HG03354 (cell line): ENCODE measurements around the gene SAPCD1.
"Not testable (repeated sequence)": the region's sequence is repeated elsewhere in the genome, so short reads cannot be mapped to it uniquely, and the experiment has no call there.

Experiments
- ATAC-seq: cut with Tn5 transposase; IDR thresholded peaks from one replicate; pipeline ENCODE4 v1.9.1; 2021; ENCODE audit warnings: mild to moderate bottlenecking; ENCODE audit not compliant: unreplicated experiment, poor library complexity, severe bottlenecking

Gene SAPCD1

DNA sequence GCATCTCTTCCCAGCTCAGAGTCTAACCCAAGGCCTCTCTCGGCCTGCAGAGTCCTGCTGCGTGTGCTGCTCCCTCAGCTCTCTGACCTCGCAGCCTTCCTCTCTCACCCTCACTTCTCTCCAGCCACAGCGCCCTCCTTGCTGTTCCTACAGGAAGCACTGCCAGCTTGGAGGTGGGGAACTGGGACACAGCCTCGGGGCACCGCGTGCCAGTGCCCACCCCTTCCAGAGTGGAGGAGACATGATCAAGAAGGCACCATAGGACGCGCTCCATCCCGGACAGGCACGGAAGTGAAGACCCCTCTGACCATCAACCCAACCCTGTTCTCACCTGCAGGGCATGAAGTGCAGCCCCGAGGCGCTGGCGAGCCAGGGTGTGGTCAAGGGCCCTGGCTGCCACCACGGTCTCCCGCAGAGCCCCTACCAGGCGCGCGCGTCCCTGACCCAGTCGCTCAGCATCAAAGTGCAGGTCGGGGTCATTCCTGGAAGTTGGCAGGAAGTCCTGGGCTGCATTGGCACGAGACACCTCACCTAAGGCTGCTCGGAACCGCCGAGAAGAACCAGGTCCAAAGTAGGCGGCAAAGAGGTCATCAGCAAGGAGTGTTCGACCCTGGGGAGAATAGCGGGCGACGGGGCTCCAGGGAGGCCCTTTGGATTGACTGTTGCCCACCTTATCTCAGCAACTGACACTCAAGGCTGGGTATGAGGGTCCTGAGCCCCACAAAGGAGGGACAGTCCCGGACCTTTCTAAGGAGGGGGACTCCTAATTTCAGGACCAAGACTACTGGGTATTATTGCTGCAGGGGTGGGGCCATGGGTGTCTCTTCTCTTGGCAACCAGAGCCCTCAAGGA, 13.4 kb downstream of the SAPCD1 start:
- no peak for ATAC-seq

DNA sequence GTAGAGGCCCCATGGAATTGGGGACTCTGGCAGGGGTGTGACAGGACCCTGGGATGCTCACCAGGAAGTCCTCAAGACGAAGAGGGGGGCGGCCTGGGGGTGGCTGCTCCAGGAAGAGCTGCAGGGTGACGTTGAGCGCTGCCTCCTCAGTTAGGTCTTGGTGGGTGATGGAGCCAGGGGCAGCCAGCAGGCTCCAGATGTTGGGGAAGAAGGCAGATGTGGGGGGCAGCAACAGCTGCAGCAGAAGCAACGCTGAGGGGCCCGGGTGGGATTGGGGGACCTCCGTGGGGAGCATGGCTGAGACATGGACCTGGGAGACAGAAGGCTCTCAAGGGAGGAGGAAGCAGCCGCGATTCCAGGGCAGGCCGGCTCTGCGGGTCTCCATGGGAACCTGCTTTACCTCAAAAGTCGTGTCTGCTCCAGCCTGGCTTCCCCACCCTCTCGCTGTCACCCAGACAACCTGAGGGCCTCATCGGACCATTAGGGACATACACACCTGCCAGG, 14.1 kb downstream of the SAPCD1 start:
- ATAC-seq = no peak

DNA sequence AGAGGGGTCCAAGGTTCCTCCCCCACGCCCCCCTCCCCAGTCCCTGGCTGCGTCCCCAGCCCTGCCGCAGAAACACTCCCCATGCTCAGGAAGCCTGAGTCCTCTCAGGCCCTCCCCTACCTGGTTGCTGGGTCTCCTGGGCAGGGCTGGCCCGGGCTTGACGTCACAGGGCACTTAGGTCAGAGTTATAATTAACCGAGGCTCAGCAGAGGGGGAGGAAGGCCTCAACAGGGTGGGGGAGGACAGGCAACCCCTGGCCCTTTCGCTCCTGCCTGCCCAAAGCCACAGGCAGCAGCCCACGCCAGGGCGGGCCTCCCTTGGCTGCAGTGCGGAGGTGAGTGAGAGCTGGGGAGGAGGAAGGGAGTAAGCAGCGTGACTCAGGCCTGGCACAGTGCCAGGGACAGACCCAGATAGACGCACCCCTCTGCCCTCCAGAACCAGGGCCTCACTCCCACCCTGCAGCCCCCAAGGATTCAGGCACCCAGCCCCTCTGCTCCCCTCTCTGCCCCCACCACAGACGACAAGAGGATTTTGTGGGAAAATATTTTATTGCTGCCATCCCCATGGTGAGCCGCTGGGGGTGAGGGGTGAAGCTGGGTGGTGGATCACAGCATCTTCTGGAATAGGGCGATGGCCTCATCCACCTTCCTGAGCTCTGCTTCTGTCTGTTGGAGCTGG, 14.7 kb downstream of the SAPCD1 start, which contains the start of gene VWA7:
Gene VWA7, minus strand, starts transcription at position 340 of the 678 bp plus-strand sequence. CDS start 549 bp downstream, outside the sequence.
- ATAC-seq = peak; percentile 60

DNA sequence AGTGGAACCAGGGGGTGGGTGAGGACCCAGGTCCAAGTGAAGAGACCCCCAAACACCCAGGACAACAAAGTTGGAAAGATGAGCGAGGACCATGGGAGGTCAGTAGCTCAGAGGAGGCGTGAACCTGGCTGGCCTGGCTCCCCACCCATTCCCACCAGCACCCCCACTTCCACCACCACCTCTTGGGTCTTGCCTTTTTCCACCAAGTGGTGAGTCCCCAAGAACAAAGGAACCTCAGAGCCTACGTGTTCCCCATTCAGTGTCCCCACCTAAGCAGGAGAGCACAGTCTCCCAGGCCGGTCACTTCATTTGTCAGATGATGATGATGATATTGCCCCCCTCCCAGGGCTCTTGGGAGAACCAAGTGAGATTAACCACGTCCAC, 15.2 kb downstream of the SAPCD1 start:
- ATAC-seq = no peak

DNA sequence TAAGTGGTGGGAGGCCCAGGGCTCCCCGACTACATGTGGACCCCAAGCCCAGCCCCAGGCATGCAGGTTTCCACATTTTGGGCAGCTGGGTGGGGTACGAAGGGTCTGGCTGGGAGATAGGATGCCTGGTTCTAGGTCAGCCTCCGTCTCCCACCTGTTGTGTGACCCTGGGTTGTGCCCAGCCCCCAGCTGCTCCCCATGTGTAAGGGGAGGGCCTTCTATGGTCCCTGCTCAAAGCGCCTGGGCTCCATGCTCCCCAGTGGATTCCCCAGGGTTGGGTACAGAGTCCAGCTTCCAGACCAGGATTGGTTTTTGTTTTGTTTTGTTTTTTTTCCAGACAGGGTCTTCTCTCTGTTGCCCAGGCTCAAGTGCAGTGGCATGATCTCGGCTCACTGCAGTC, 15.7 kb downstream of the SAPCD1 start:
- no peak for ATAC-seq

DNA sequence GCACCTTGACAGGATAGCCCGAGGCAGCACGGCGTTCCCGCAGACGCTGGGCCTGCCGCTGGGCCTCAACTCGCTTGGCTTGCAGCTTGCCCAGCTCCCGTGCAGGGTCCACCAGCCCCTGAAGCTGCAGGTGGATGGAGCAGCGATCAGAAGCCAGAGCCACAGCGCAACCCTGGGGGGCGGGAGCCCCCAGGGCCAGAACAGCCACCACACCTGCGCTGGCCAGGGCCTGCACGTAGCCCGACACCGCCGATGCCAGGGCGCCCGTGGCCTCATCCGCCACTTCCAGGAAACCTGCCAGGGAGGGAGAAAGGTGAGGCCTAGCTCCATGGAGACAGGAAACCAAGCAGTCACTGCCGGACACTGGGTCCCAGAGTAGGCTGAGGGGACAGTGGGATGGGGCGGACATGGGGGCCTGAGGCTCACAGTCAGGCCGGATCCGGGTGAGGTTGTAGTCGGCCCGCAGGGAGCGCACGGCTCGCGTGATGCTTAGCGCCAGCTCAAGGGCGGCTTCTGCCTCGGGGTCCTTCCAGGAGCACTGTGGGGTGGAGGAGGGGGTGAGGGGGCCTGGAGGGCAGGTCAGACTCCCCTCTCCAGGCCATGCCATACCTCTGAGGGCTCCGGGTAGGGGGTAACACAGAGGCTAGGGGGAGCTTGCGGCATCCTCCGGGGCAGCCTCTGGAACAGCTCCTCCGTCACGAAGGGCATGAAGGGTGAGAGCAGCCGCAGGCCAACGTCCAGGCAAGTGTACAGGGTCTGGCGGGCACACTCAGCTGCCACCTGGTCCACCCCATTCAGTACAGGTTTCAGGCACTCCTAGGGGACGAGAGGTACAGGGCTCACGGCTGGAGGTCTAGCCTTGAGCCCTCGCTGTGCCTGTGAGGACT, 16.8 kb downstream of the SAPCD1 start:
- no peak for ATAC-seq

DNA sequence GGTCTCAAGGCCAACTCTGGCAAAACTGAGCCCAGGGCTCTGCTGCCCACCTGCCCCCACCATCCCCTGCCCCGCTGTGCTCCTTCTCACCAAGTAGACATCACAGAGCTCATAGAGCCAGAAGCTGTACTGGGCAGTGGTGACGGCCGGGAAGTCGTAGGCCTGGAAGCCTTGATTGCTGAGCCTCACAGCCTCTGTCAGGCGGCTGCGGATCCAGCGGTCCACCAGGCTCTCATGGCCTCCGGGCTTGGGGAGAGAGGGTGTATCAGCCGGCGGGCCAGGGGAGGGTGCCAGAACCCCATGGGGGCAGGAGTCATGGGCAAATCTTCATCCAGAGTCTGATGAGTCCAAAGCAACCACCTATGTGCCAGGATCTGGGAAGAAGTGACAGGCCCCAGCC, 17.5 kb downstream of the SAPCD1 start:
- no peak for ATAC-seq

DNA sequence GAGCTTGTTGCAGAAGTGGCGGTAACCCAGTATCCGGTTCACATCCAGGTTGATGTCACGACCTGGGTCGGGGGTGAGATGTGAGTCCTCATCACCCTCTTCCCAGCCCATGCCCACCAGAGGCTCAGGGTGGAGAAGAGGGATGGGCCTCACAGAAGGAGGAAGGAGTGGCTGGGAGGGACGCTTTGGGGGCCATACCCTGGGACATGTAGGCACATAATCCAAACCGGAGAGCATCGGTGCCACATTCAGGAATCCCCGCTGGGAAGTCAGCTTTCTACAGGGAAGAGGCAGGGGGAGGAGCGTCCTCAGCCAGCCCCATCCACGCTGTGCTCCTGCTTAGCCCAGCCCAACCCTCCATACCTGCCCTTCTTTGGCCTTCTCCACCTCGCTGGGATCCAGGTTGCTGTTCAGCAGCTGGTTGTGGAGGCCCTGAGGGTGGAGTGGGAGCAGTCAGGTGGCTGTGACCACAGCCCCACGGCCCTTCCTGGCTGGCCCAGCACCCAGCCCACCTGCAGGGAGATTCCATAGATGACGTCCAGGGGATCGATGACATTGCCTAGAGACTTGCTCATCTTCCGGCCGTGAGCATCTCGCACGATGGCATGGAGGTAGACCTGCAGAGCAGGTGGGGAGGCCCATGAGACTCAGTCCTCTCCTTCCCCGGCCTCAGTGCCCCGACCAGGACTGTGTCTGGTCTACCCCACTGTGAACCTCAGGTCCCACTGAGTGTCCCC, 18.2 kb downstream of the SAPCD1 start:
- no peak for ATAC-seq

DNA sequence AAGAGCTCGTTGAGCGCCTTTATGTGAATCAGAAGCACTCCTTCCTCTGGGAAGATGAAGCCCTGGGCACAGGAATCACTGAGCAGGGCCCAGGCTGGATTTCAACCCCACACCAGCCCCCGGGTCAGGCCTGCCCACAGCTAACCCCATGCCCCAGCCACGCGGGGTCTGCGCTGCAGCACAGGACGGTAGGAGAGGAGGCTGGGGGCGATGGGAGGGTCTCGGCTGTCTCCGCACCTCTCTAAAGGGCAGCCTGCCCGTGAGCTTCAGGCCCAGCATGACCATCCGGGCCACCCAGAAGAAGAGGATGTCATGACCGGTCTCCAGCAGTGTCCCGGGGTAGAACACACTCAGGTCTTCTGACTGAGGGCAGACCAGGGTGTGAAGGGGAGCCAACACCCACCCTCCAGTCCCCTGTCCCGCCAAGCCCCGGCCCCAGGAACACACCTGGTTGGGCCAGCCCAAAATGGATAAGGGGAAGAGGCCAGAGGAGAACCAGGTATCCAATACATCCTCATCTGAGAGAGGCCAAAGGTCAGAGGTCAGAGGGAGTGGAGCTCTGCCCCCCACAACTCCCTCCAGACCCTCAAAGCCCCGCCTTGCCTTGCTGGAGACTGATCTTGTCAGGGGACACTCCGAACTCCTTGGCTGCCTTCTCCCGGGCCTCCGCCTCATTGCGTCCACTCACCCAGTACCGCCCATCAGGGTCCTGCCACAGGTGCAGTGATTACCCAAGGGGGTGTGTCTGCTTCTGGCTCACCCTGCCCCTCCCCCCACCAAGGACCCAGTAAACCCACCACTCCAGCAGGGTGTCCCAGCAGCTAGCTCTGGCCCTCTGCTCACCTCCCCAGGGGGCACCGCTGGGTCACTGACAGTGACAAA, 19.0 kb downstream of the SAPCD1 start:
- no peak for ATAC-seq

DNA sequence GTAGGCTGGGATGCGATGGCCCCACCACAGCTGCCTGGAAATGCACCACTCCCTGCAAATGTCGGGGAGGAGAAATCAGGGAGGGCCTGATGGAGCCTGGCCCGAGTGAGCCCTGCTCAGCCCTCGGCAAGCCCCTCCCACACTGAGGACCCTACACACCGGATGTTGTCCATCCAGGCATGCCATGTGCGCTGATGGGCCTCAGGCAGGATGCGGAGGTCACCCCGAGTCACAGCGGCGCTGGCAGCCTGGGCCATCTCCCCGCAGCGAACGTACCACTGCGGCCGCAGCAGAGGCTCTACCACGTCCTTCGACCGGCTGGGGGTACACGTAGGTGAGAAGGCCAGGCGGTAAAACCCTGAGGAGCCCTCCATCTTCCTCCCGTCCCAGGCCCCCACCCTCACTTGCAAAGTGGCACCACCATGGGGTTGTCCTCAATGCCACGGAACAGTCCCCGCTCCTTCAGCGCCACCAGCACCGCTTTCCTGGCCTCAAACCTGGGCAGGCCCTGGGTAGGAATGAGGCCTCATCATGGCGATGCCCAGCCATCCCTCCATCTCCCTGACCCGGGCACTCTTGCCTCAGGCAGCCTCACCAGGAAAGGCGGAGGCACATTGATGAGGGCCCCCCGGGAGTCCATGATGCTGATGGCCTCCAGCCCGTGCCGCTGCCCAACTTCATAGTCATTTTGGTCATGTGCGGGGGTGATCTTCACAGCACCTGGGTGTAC, 19.8 kb downstream of the SAPCD1 start:
- no peak for ATAC-seq

DNA sequence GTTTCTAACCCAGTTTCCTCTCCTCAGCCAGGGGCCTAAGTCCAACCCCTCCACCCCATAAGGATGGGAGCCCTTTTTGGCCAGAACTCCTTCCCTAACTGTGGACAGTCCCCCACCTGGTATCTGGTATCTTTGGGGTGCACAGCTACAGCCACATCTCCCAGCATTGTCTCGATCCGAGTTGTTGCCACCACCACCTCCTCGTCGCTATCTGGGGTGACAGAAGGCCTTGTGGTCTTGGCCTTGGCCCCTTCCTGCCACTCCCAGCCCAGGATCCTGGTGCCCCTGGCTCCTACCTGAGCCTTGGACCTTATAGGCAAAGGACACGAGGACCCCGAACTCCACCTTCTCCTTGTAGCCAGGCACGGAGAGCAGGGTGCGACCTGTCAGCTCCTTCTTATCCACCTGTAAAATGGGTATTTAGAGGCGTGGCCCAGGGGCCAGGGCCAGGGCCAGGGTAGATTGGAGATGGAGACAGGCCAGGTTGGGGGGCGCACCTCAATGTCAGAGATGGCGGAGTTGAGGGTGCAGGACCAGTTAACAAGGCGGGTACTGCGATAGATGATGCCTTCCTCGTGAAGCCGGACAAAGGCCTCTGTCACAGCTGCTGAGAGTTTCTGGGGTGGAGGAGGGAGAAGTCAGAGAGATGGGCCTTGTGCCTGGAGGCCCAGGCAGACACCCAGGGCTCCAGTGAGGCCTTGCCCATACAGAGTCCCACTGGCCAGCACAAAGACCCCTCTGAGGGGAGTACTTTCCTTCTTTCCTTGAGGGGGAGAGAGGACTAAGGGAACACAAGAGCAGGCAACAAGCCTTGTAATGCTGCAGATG, 21.9 kb downstream of the SAPCD1 start:
- ATAC-seq = no peak

DNA sequence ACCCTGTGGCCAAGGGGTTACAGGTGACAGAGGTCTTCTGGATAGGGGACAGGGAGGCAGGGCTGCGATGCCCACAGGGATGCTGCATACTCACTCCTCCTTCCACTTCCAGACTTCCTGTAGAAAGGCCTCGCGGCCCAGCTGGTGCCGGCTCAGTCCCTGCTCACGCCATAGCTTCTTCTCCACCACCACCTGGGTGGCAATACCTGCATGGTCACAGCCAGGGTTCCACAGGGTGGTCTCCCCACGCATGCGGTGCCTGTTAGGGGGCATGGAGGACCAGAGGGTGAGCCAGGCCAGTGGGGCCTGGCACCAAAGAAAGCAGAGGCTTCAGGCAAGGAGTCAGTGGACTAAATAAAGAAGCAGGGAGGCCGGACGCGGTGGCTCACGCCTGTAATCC, 23.0 kb downstream of the SAPCD1 start:
- ATAC-seq = no peak

DNA sequence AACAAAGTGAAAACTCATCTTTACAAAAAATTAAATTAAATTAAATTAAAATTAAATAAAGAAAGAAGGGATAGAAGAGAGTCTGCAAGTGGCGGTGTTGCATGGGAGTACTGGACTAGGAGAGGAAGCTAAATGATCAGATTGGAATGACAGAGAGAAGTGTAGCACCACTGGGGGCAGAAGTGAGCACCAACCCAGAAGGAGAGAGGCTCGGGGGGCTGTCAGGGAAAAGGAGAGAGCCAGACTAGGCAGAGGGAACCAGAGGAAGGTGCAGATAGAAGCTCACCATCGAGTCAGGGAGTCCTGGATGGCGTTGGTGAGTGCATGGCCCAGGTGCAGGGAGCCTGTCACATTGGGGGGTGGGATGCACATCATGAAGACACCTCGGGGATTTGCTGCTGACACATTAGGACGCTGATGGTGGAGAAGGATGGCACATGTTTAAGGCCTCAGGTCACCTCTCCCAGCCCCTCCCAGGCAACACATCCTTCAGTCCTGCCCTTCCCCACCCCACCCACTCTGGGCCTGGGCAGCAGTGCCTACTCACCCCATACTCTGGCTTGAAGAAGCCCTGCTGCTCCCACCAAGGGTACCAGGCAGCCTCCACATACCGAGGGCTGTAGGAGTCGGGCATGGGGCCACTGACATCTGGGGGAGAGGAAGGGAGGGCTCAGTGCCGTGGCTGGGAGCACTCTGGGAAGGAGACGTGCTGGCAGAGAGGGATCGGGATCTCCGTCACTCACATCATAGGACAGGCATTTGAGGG, 29.1 kb downstream of the SAPCD1 start:
- no peak for ATAC-seq

DNA sequence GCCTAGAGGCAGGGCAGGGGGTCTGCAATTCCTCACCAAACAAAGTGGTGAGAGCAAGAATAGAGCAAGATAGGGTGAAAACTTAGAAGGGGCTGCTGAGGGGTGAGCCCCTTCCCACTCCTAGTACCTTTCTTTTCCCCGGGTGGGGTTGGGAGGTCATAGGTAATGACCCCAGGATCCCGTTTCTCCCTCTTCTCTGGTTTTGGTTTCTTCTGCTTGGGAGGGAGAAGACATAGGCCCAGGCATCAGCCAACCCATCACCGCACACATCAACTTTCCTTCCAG, 29.6 kb downstream of the SAPCD1 start:
- ATAC-seq = no peak

DNA sequence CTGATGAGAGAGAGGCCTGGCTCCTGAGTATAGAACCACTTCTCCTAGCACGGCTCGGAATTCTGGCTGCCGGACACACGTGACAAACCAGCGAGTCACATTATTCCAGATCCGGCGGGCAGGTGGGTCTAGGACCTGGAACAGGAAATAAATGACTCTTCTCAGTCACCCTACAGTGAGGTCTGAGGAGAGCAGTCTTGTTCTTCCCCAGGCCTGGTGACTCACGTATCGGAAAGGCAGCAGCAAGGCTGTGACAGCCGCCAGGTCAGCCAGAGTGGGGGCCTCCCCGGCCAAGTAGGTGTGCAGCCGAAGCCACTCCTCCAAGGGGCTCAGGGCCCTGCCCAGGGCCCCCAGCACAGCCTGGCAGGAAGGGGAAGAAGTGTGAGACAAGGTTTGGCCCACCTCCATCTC, 30.3 kb downstream of the SAPCD1 start:
- no peak for ATAC-seq

DNA sequence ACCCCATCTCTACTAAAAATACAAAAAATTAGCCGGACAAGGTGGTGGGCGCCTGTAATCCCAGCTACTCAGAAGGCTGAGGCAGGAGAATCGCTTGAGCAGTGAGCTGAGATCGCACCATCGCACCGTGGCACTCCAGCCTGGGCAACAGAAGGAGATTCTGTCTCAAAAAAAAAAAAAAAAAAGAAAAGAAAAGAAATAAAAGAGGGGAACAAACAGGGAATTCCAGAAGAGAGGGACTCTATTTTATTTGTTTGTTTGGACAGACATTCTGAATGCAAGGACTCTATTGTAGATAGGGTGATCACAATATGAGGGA, 31.4 kb downstream of the SAPCD1 start:
- not testable (repeated sequence) for ATAC-seq
